ENCODE data around the gene TLE3. TPM values are rescaled to one million over a fixed set of nuclear protein-coding genes. Genes with fewer than 3 reads are reported as not detected.

TLE3 gene
- total and polyA plus RNA-seq, 2 experiments from 2014 or later, result 21.2 to 45.9 TPM

GRCh38 chr15:70068783-70069565 lies 28.7 kb downstream of the TLE3 start:
- Histone ChIP-seq H3K9me3 (ENCODE audit: low read depth) (no peaks in the 10 kb centered on the region), H2AFZ (no peak overlapping the region), H3K4me1 (ENCODE audit: insufficient read depth) (peaks cover 10% of the 10 kb centered on the region), H3K27me3 (no peaks in the 10 kb centered on the region), H3K79me2 (peaks cover 51% of the 10 kb centered on the region), H3K4me3 (no peak overlapping the region), H3K27ac (no peak overlapping the region), H4K20me1 (ENCODE audit: insufficient read depth, poor library complexity, severe bottlenecking) (peaks cover 40% of the 10 kb centered on the region), H3K9me2 (replicated peaks; ENCODE audit: insufficient read depth) (no peaks in the 10 kb centered on the region), H3K4me2 (no peak overlapping the region), H3K36me3 (replicated peaks; ENCODE audit: insufficient read depth, low read depth) (peaks cover 8% of the 10 kb centered on the region)
- no peak for TF ChIP-seq EZH2phosphoT487 (IDR thresholded peaks at IDR 0.05; ENCODE audit: low read depth, severe bottlenecking, unreplicated experiment)
- TF ChIP-seq CTCF (IDR thresholded peaks at IDR 0.05; ENCODE audit: poor library complexity), result no peak
- TF ChIP-seq EZH2 (IDR thresholded peaks at IDR 0.05; ENCODE audit: borderline replicate concordance), result no peak
- WGBS (ENCODE audit: low lambda C conversion rate, missing lambda C conversion rate), result 93% methylated on average over 9 of the region's 9 CpGs
- no peak for DNase-seq (ENCODE audit: low spot score)

- Histone ChIP-seq H3K9me3 (ENCODE audit: low read depth) (no peaks in the 10 kb centered on the region), H3K4me2 (no peak overlapping the region), H4K20me1 (ENCODE audit: insufficient read depth, poor library complexity, severe bottlenecking) (peaks cover 44% of the 10 kb centered on the region), H3K4me3 (no peak overlapping the region), H2AFZ (no peak overlapping the region), H3K79me2 (peaks cover 40% of the 10 kb centered on the region), H3K9me2 (replicated peaks; ENCODE audit: insufficient read depth) (no peaks in the 10 kb centered on the region), H3K27me3 (no peaks in the 10 kb centered on the region), H3K36me3 (replicated peaks; ENCODE audit: insufficient read depth, low read depth) (peaks cover 1% of the 10 kb centered on the region), H3K27ac (no peak overlapping the region), H3K4me1 (ENCODE audit: insufficient read depth) (peaks cover 18% of the 10 kb centered on the region)
- TF ChIP-seq EZH2 (IDR thresholded peaks at IDR 0.05; ENCODE audit: borderline replicate concordance), result no peak
- TF ChIP-seq EZH2phosphoT487 (IDR thresholded peaks at IDR 0.05; ENCODE audit: low read depth, severe bottlenecking, unreplicated experiment), result no peak
- no peak for TF ChIP-seq CTCF (IDR thresholded peaks at IDR 0.05; ENCODE audit: poor library complexity)
- DNase-seq (ENCODE audit: low spot score), result no peak
- 96% methylated on average over 6 of the region's 6 CpGs for WGBS (ENCODE audit: low lambda C conversion rate, missing lambda C conversion rate)
These were observed 30.0 kb downstream of the TLE3 start for GRCh38 chr15:70067681-70068080.

- Histone ChIP-seq H3K79me2 (peaks cover 34% of the 10 kb centered on the region), H3K9me2 (replicated peaks; ENCODE audit: insufficient read depth) (no peaks in the 10 kb centered on the region), H2AFZ (no peak overlapping the region), H3K4me1 (ENCODE audit: insufficient read depth) (peaks cover 20% of the 10 kb centered on the region), H3K4me3 (no peak overlapping the region), H4K20me1 (ENCODE audit: insufficient read depth, poor library complexity, severe bottlenecking) (peaks cover 48% of the 10 kb centered on the region), H3K9me3 (ENCODE audit: low read depth) (no peaks in the 10 kb centered on the region), H3K36me3 (replicated peaks; ENCODE audit: insufficient read depth, low read depth) (no peaks in the 10 kb centered on the region), H3K27ac (no peak overlapping the region), H3K4me2 (no peak overlapping the region), H3K27me3 (no peaks in the 10 kb centered on the region)
- no peak for DNase-seq (ENCODE audit: low spot score)
- 89% methylated on average over 2 of the region's 2 CpGs for WGBS (ENCODE audit: low lambda C conversion rate, missing lambda C conversion rate)
- TF ChIP-seq EZH2phosphoT487 (IDR thresholded peaks at IDR 0.05; ENCODE audit: low read depth, severe bottlenecking, unreplicated experiment), result no peak
- TF ChIP-seq CTCF (IDR thresholded peaks at IDR 0.05; ENCODE audit: poor library complexity), result no peak
- no peak for TF ChIP-seq EZH2 (IDR thresholded peaks at IDR 0.05; ENCODE audit: borderline replicate concordance)
These were observed 30.7 kb downstream of the TLE3 start for GRCh38 chr15:70067011-70067410.

Measured in hepatocyte (in vitro differentiated cells).